Stimulated activated CD8-positive, alpha-beta memory T cell treated with anti-CD3 and anti-CD28 coated beads, Interleukin-12 subunit alpha, Interleukin-12 subunit beta, amount 100 ng/mL, for 4 hours (primary cell): Measurements from ENCODE around the gene SYNDIG1.

Source experiments
- DNase-seq: peaks from one replicate; pipeline ENCODE4 v3.0.0-alpha.2; 2020; ENCODE audit warnings: low read depth

Gene SYNDIG1

GRCh38 chr20:24528583-24529368 lies 59.3 kb downstream of the SYNDIG1 start:
- DNase-seq = no peak

GRCh38 chr20:24529369-24529719 lies 59.9 kb downstream of the SYNDIG1 start:
- DNase-seq = no peak

- DNase-seq = no peak
These were observed 60.8 kb downstream of the SYNDIG1 start for GRCh38 chr20:24530131-24530680.

GRCh38 chr20:24531202-24531601 lies 61.8 kb downstream of the SYNDIG1 start:
- no peak for DNase-seq

GRCh38 chr20:24531631-24532419 lies 62.4 kb downstream of the SYNDIG1 start:
- no peak for DNase-seq

GRCh38 chr20:24533449-24533848 lies 64.0 kb downstream of the SYNDIG1 start:
- no peak for DNase-seq

GRCh38 chr20:24534282-24534681 lies 64.9 kb downstream of the SYNDIG1 start:
- no peak for DNase-seq

- no peak for DNase-seq
These were observed 66.7 kb downstream of the SYNDIG1 start for GRCh38 chr20:24535941-24536730.

- no peak for DNase-seq
These were observed 67.8 kb downstream of the SYNDIG1 start for GRCh38 chr20:24537210-24537609.

- DNase-seq = no peak
These were observed 73.3 kb downstream of the SYNDIG1 start for GRCh38 chr20:24542721-24543120.

- DNase-seq = no peak
These were observed 73.7 kb downstream of the SYNDIG1 start for GRCh38 chr20:24543168-24543567.

- no peak for DNase-seq
These were observed 74.3 kb downstream of the SYNDIG1 start for GRCh38 chr20:24543741-24544140.

- DNase-seq = no peak
These were observed 74.9 kb downstream of the SYNDIG1 start for GRCh38 chr20:24544371-24544770.

GRCh38 chr20:24545168-24545567 lies 75.7 kb downstream of the SYNDIG1 start:
- DNase-seq = no peak

GRCh38 chr20:24546232-24546892 lies 76.9 kb downstream of the SYNDIG1 start:
- DNase-seq = no peak

GRCh38 chr20:24547967-24548366 lies 78.5 kb downstream of the SYNDIG1 start:
- no peak for DNase-seq

- no peak for DNase-seq
These were observed 89.8 kb downstream of the SYNDIG1 start for GRCh38 chr20:24559114-24559732.

GRCh38 chr20:24560571-24561491 lies 91.4 kb downstream of the SYNDIG1 start:
- no peak for DNase-seq

- DNase-seq = no peak
These were observed 96.5 kb downstream of the SYNDIG1 start for GRCh38 chr20:24565835-24566351.

- DNase-seq = no peak
These were observed 97.2 kb downstream of the SYNDIG1 start for GRCh38 chr20:24566656-24567055.
